HG03108 (cell line): ENCODE results near the gene TSPAN19.
A peak's percentile ranks its signal among the peaks of the same experiment; 100 is the strongest.
"Not testable (repeated sequence)": the region's sequence is repeated elsewhere in the genome, so short reads cannot be mapped to it uniquely, and the experiment has no call there.

ENCODE experiments used
- ATAC-seq: cut with Tn5 transposase; IDR thresholded peaks from one replicate; pipeline ENCODE4 v1.9.1; 2021; ENCODE audit warnings: moderate library complexity; ENCODE audit not compliant: unreplicated experiment

TSPAN19 gene

DNA sequence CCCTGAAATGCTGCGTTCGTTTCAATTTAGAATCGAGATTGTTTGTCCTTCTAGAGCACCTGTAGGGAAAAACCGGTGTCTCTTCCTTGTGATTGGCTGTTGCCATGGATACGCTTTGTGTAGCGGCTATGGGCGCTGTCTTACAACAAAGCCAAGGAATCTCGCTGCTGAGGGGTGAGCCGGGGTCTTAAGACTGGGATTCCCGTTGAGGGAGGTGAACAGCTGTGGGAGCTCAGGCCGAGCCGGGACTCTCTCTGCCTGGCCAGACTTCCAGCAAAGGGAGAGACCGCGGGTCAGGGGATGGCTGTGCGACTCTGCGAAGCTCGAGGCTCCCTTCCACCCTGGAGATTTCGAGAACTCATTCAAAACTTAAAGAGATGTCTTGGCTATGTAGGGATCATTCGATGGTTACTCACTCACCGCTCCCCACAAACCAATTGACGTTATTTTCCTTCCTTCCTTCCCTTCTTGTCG is at the start of gene TSPAN19, which contains the start of gene LRRIQ1:
TSS of gene TSPAN19 (minus strand) at position 44 of the 474 bp plus-strand sequence. CDS start 6,331 bp downstream, outside the sequence.
TSS of gene LRRIQ1 (plus strand) at position 118 of the 474 bp plus-strand sequence. CDS start 1,826 bp downstream, outside the sequence.
- peak; percentile 96 for ATAC-seq

DNA sequence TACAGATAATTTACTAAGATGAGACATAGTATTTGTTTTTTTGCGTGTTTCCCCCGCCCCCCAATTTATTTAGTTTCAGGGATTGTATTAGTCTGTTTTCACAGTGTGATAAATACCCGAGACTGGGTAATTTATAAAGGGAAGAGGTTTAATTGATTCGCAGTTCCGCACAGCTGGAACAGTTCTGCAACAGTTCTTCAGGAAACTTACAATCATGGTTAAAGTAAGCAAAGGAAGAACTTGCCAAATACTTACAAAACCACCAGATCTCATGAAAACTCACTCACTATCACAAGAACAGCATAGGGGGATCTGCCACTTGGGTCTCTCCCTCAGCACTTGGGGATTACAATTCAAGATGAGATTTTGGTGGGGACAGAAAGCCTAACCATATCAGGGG is 49.0 kb upstream of the TSPAN19 start:
- no peak for ATAC-seq

DNA sequence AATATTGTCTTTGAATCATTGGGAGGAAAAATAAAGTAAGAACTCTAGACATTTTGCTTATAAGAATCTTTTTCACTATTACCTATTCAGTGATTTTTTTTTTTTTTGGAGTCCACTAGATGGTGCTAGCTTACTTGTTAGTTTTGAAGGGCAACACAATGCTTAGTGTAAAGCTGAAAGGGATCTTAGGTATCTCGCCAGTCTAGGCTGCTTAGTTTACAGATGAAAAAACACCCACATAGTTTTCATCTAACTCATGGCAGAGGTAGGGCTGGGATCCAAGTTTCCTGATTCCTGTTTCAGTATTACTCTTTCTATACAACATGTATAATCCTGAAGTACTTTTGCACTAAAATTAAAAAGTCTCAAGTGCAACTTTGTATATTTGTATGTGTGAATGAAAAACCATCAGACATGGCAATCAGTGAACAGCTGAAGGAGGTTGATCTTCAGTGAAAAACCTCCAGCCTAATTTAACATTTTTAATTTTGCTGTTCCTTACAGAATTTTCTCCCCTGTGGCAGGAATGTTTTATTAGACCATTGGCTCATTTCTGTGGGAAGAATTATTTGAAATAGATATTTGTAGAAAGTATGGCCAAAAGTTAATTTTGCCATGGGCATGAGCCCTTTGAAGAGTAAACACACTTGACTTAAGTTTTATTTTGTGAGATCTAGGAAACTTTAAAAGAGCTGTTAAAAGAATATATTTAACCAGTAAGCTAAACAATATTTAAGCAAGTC is 40.8 kb upstream of the TSPAN19 start:
- no peak for ATAC-seq

DNA sequence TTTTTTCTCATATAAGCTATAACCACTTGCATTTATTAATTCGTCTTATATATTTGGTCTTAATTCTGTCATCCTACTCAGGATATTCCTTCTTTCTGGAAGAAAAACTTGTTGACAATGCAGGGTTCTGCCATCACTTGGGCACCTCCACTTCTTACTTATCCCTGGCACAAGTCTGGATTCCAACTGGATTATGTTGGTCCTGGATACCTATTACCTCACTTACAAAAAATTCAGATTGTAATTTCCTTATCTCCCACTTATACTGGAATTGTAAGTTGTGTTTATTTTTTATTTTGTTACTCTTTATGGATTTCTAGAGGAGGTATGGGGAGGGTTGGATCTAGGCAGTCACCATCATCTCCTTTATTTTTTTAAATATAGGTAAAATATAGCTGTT is 36.7 kb upstream of the TSPAN19 start:
- ATAC-seq: no peak

GRCh38 chr12:85065837-85066482 is 29.9 kb upstream of the TSPAN19 start:
- ATAC-seq: no peak

DNA sequence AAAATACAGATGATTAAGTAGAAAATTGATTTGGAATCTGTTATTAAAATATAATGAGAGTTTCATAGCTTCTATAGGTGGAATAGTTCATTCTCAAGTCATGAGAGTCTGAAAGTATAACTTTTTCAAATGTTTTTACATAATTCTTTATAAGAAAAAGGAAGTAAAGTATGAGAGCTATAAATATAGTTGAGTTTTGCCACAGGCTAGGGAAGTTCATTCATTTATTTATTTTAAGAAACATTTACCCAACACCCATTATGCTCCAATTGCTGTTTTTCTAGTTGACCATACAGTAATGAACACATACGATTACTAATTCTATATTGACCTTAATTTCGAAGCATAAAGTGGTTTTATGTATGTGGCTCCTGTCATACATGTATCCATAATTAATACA is 24.8 kb upstream of the TSPAN19 start:
- ATAC-seq: no peak

DNA sequence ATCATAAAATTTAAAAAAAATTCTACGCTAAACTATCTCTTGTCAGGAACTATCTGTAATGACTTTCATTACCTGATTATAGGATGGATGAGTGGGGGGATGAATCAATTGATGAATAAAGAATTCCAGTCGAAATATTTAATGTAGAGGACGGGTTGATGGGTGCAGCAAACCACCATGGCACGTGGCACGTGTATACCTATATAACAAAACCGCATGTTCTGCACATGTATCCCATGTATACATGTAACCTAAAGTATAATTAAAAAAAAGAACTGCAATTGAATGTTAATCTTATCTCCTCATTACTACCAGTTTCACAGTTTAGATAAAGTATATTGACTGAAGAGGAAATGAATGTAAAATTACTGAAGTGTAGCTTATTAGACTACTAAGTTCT is 23.5 kb upstream of the TSPAN19 start:
- ATAC-seq: no peak

- ATAC-seq: no peak
Observed at GRCh38 chr12:85058339-85058738, 22.3 kb upstream of the TSPAN19 start.

GRCh38 chr12:85057370-85057963 is 21.4 kb upstream of the TSPAN19 start:
- ATAC-seq: no peak

- no peak for ATAC-seq
Observed at GRCh38 chr12:85043829-85044228, 7.8 kb upstream of the TSPAN19 start.

GRCh38 chr12:85041395-85041794 is 5.3 kb upstream of the TSPAN19 start:
- ATAC-seq: no peak

DNA sequence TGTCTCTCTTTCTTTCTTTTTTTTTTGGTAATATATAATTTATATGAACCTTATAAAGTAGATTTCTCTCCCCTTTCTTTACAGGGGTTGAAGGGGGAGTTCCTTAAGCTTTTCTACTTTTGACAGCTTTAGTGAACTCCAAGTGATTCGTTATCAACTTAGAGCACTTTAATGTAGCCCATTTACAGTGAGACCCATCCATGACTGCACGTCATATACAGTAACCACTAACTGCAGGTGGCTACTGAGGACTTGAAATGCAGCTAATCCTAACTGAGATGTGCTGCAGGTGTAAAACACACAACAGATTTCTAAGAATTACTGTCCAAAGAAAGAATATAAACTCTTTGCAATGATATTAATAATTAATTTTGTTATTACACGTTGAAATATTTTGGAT is 656 bp upstream of the TSPAN19 start:
- no peak for ATAC-seq

DNA sequence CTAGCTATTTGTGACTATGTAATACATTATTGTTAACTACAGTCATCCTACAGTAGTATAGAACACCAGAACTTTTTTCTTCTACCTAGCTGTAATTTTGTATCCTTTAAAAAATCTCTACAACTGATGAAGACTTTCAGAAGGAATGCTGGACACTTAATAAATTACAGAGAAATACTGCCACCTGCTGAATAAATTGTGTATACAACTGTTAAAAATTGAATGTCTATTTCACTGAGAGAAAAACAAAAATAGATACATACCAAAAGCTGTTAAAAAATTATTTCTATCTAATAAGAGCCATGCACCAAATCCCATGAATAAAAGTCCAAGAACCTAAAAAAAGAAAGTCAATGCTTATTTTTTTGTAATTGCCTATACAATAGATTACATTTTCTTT is 6.6 kb downstream of the TSPAN19 start:
- ATAC-seq: no peak

DNA sequence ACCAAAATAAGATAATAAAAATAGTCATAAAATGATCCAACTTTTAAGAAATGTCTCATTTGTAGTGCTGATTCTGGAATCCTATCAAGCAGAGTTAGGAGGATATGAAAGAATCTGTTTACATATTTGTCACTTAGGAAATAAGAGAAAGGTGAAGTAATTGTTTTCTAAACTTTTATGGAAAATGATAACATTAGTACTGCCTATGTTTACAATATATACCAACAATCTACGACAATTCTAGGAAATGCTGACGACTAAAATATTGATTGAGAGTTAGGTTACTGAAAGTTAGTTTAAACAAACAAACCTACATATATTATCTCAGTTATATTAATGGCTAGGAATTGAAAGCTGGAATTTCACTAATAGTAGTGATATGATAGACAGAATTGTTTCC is 18.0 kb downstream of the TSPAN19 start:
- ATAC-seq: no peak

GRCh38 chr12:85017618-85018017 is 18.5 kb downstream of the TSPAN19 start:
- ATAC-seq: no peak

GRCh38 chr12:85017133-85017532 is 18.9 kb downstream of the TSPAN19 start:
- ATAC-seq: no peak

DNA sequence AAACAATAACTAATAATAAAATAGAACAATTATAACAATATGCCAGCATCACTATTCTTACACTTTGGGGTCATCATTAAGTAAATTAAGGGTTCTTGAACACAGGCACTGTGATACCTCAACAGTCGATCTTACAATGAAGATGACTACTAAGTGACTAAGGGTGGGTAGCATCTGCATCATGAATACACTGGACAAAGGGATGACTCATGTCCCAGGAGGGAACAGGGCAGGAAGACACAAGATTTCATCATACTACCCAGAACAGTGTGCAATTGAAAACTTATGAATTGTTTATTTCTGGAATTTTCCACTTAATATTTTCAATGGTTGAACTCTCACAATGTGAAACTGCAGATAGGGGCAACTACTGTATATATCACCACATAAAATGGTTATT is 19.7 kb downstream of the TSPAN19 start:
- ATAC-seq: no peak

DNA sequence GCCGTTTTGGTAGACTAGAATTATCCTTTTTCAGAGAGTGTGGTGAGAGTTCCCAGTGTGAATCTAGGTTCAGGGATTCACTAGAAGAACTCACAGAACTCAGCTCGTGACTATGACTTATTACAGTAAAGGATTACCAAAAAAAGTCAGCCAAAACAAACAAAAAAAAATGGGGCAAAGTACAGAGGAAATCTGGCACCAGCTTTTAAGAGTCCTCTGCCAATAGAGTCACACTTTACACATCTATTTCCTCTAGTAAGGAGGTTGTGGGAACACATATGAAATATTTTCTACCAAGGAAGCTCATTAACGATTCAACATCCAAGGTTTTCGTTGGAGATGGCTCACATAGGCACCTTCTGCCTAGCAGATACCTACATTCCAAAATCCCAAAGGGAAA is 28.2 kb downstream of the TSPAN19 start:
- ATAC-seq: no peak

DNA sequence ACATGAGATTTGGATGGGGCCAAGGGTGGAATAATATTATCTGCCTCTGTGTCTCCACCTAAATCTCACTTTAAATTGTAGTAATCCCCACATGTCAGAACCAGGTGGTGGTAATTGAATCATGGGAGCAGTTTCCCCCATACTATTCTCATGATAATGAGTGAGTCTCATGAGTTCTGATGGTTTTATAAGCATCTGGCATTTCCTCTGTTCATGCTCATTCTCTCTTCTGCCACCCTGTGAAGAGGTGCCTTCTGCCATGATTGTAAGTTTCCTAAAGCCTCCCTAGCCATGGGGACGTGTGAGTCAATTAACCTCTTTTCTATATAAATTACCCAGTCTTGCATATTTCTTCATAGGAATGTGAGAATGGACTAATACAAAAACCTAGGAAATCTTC is 29.9 kb downstream of the TSPAN19 start:
- ATAC-seq: no peak

DNA sequence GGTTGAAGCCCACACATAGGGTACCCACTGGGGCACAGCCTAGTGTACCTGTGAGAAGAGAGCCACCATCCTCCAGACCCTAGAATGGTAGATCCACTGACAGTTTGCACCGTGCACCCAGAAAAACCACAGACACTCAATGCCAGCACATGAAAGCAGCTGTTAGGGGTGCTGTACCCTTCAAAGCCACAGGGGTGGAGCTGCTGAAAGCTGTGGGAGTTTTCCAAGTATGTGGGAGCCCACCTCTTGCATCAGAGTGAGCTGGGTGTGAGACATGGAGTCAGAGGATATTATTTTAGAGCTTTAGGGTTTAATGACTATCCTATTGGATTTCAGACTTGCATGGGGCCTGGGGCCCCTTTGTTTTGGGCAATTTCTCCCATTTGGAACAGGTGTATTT is 30.5 kb downstream of the TSPAN19 start:
- ATAC-seq: no peak

GRCh38 chr12:85005047-85005446 is 31.0 kb downstream of the TSPAN19 start:
- ATAC-seq: not testable (repeated sequence)

- no peak for ATAC-seq
Observed at GRCh38 chr12:85004204-85004603, 31.9 kb downstream of the TSPAN19 start.
